Stimulated activated CD8-positive, alpha-beta memory T cell treated with anti-CD3 and anti-CD28 coated beads, Interleukin-2, amount 100 ng/mL, for 1 hour (primary cell): Measurements from ENCODE around the gene DEK.
"Not testable (repeated sequence)": the region's sequence is repeated elsewhere in the genome, so short reads cannot be mapped to it uniquely, and the experiment has no call there.

ENCODE experiments used
- DNase-seq, 2 donors: peaks; one replicate each; pipeline ENCODE4 v3.0.0-alpha.2; 2020; ENCODE audit warnings: low read depth in 2 of 2

DEK gene

GRCh38 chr6:18240230-18240629 is 24.1 kb downstream of the DEK start:
- no peak for DNase-seq

- DNase-seq, result no peak
Observed at GRCh38 chr6:18237167-18237566, 27.2 kb downstream of the DEK start.

GRCh38 chr6:18235524-18235923 is 28.8 kb downstream of the DEK start:
- no peak for DNase-seq

DNA sequence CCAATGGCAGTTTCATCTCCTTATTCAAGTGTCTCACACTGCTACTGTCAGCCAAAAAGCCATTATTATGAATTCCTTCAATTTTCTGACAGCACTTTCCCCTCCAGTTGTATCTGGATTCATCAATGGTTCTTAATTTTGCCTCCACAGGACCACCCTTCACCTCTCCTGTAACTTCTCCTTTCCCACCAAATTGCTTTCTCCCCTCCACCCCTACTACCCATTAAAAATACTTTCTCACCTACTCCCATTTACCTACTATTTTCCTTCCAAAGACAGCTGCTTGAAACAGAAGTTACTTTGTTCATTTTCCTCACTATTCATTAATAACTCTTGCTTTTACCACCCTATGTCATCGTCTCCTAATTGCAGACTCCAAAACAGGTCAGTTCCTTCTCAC is 29.8 kb downstream of the DEK start:
- no peak for DNase-seq

- not testable (repeated sequence) for DNase-seq
Observed at GRCh38 chr6:18233770-18234169, 30.6 kb downstream of the DEK start.

- DNase-seq, result not testable (repeated sequence)
Observed at GRCh38 chr6:18231856-18232255, 32.5 kb downstream of the DEK start.

GRCh38 chr6:18228590-18228989 is 35.7 kb downstream of the DEK start:
- not testable (repeated sequence) for DNase-seq

DNA sequence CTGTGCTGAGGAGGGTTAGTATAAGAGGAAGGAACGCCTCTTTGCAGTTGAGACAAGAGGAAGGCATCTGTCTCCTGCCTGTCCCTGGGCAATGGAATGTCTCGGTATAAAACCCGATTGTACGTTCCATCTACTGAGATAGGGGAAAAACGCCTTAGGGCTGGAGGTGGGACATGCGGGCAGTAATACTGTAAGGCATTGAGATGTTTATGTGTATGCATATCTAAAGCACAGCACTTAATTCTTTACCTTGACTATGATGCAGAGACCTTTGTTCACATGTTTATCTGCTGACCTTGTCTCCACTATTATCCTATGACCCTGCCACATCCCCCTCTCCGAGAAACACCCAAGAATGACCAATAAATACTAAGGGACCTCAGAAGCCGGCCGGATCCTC is 37.2 kb downstream of the DEK start:
- DNase-seq, result not testable (repeated sequence)

DNA sequence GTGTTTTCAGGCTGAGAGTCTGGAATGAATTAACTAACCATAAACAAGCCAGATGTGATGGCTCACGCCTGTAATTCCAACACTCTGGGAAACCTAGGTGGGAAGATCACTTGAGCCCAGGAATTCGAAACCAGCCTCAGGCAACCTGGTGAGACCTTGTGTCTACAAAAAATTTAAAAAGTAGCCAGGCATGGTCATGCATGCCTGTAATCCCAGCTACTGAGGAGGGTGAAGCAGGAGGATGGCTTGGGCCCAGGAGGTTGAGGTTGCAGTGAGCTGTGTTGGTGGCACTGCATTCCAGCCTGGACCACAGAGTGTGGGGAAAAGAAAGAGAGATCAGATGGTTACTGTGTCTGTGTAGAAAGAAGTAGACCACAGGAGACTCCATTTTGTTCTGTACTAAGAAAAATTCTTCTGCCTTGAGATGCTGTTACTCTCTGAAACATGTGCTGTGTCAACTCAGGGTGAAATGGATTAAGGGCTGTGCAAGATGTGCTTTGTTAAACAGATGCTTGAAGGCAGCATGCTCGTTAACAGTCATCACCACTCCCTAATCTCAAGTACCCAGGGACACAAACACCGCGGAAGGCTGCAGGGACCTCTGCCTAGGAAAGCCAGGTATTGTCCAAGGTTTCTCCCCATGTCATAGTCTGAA is 37.8 kb downstream of the DEK start:
- not testable (repeated sequence) for DNase-seq

GRCh38 chr6:18221288-18221615 is 43.1 kb downstream of the DEK start:
- DNase-seq, result no peak

DNA sequence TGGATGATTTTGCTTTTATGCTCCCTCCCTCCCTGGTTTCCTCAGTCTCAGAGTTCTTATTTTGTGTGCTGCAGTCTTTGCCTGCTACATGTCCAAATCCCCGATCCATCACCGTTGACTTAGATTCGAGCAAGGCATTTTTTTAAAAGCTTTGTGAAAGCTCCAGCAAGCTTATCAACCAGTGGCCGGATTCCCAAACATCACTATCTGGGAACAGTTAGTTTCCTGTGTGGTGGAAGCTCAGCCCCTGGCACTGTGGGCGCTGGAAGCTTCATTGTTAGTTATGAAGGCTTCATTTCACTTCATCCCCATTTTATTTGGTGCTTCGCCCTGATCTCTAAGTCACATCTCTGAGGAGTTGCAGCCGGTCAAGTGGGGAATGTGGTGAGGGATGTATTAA is 44.7 kb downstream of the DEK start:
- DNase-seq, result no peak

DNA sequence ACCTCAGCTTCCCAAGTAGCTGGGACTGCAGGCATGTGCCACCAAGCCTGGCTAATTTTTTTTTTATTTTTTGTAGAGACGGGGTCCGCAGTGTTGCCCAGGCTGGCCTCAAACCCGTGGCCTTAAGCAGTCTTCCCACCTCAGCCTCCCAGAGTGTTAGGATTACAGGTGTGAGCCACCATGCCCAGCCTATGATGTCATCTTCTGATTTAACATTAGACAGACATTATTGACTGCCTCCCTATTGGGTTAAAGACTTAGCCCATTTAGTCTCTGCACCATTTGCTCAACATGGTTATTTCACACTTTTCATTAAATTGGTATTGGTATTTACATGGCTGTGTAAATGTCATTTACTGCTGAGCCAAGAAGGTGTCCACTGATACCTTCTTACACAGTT is 46.1 kb downstream of the DEK start:
- DNase-seq, result no peak

- DNase-seq, result no peak
Observed at GRCh38 chr6:18216411-18216810, 47.9 kb downstream of the DEK start.

DNA sequence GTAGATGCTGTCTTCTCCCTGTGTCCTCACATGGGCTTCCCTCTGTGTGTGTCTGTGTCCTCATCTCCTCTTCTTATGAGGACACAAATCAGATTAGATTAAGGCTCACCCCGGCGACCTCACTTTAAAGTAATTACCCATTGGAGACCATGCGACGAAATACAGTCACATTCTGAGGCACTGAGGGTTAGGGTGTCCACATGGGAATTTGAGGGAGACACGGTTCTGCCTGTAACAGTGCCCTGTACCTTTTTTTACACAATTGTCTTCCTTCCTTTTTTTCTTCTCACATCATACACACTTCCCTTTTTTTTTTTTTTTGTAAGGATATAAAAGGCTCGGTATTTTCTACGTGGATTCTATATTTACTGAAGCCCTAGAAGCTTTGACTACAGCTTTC is 48.9 kb downstream of the DEK start:
- DNase-seq, result no peak

DNA sequence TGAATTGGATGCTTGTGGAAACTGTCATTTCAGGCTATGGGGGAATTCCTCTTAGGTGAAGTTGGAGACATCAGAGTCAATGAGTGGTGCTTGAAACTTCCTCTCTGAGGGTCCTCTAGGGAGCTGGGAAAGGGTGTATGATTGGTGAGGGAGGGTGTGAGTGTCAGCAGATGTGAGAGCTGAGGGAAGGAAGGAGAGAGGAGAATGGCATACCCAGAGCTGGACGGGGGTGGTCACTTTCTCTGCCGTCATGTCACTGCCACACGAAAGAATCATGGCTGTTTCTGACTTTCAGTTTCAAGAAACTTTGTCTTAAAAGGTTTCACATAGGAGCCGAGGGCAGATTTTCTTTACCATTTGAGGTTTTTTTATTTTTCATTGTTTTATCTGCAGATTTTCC is 50.3 kb downstream of the DEK start:
- no peak for DNase-seq

DNA sequence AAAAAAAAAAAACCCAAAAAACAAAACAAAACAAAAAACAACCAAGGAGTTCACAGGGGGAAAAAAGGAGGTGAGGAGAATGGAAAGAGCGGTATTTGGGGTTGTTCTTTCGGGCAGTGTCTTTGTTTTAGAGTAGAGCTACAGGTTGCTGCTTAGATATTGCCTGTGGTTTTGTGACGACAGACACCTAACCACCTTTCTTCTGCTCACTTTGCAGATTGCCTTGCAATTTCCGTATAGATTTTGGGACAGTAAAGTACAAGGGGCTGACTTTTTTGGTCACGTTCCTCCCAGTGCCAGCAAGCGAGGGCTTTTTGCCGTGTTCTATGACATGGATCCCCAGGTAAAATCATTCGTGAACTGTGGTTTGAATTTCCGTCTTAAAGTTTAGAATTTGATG is 50.9 kb downstream of the DEK start:
- no peak for DNase-seq

DNA sequence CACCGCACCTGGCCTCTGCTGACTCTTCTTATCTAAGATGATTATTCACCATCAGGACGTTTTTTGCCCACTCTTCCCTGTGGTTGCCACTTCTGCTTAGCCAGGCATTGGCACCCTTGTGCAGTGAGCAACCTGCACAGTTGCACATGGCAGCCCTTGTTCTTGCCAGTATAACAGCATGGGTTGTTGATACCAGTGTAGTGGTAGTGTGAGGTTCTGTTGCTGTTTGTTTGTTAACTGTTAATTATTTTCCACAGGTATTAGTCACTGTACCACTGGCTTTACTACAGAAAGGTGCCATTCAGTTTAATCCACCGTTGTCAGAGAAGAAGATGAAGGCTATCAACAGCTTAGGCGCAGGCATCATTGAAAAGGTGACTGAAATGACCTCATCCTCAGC is 52.1 kb downstream of the DEK start:
- no peak for DNase-seq

DNA sequence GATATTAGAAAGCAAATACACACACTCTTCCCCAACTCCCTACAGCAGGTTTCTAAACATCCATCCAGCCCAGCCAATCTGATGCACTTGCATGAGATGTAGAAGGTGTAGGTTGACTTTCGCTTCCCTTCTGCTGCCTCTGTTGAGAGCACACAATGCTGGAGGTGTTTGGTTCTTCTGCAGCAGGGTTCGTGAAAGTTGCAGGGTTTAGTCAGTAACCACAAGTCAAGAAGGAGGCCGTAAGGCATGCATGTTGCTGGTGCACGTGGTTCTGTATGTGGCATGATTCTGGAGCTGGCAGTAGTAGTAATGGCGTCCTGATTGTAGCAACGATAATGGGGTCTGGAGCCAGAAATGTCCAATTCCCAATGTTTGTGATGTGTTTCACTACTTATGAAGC is 53.0 kb downstream of the DEK start:
- no peak for DNase-seq

DNA sequence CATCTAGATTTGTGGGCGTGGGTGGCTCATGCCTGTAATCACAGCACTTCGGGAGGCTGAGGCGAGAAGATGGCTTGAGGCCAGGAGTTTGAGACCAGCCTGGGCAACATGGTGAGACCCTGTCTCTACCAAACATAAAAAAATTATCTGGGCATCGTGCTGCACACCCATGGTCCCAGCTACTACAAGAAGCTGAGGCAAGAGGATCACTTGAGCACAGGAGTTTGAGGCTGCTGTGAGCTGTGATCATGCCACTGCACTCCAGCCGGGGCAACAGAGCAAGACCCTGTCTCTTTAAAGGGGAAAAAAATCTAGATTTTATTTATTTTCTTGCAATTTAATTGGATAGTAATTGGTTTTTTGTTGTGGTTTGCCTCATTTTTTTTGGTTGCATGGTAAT is 53.6 kb downstream of the DEK start:
- no peak for DNase-seq

DNA sequence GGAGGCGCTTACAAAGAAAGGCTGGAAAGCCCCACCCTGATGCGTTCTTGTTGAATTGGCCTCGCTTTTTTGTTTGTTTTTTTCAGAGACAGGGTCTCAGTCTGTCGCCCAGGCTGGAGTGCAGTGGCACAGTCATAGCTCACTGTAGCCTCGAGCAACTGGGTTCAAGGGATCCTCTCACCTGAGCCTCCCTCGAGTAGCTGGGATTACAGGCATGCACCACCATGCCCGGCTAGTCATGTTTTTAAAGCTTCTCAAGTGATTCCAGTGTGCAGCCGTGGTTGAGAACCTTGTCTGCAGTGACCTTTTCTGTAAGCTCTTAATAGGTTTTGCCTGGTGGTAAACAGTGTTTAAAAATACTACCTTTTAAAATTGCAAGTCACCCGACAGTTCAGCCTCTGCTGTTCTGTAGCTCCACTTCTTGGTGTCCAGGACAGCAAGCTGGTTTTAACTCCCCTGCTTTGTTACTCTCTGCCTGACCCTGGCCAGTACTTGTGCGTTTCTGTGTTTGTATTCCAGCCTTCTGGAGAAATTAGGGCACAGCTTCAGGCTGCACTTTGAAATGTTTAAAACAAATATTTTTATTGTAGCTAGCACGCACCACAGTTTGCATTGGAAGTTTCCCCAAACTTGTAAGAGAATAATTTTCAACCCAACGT is 54.7 kb downstream of the DEK start:
- no peak for DNase-seq

GRCh38 chr6:18208778-18209177 is 55.6 kb downstream of the DEK start:
- DNase-seq, result not testable (repeated sequence)

DNA sequence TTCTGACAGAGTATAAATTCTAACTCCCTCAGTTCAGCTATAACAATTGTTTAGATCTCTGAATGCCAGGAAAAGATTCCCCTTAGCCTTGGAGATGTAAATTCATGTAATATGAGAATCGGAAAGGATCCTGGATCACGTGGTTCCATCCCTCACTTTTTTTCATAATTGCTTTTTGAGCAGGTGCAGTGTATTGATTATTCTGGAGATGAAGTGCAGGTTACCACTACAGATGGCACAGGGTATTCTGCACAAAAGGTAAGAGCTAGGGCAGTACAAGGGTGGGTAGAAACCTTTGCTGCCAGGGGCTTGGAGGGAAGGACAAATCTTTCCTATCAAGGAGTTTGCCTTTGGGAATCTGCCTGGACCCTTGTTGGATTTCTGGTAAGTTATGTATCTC is 56.4 kb downstream of the DEK start:
- no peak for DNase-seq

DNA sequence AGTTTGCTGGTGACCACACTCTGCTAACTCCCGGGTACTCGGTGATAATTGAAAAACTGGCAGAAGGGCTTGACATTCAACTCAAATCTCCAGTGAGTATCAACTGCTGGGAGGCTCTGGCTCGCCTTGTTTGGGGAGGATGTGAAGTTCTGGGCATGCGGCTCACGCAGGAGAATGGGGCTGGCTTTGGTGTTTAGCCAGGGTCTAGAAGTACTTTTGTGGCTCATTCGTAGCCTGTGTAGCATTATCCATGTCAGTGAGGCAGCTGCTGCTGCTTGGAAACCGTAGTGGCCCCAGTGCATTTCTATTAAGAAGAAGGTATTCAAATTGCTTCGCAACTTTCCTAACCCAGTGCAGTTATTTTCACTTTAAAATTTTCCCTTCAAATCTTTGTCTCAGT is 56.9 kb downstream of the DEK start:
- DNase-seq, result no peak

- DNase-seq, result no peak
Observed at GRCh38 chr6:18206591-18206990, 57.7 kb downstream of the DEK start.
